Right atrium auricular region (tissue), 2 donors: ENCODE measurements around the gene PIGT. TPM values are rescaled to one million over a fixed set of nuclear protein-coding genes. Genes with fewer than 3 reads are reported as not detected.

Experiments
- DNase-seq: peaks from one replicate; pipeline ENCODE4 v3.0.0-alpha.2; 2019; ENCODE audit warnings: low spot score
- H3K27ac ChIP-seq, 2 donors: fragments of 200-600 bp; sonication (generic); 1 replicate in 1 of 2; 2 replicates in 1 of 2; pipeline ENCODE4 v1.5.1; 2016 to 2019
- H3K27me3 ChIP-seq, 2 donors: fragments of 200-600 bp; sonication (generic); one replicate each; pipeline versions ENCODE4 v1.5.1 to v1.6.0; 2017 to 2019
- H3K36me3 ChIP-seq: fragments of 200-600 bp; sonication (generic); one replicate; pipeline ENCODE4 v1.5.1; 2016
- H3K4me1 ChIP-seq, 2 donors: fragments of 200-600 bp; sonication (generic); one replicate each; pipeline versions ENCODE4 v1.5.1 to v1.6.0; 2017 to 2019
- H3K4me3 ChIP-seq, 2 donors: fragments of 200-600 bp; sonication (generic); 1 replicate in 1 of 2; 2 replicates in 1 of 2; pipeline ENCODE4 v1.5.1; 2017 to 2019; ENCODE audit warnings: mild to moderate bottlenecking in 1 of 2, moderate library complexity in 1 of 2
- H3K9me3 ChIP-seq, 2 donors: fragments of 200-600 bp; sonication (generic); one replicate each; pipeline ENCODE4 v1.5.1; 2019
- total RNA-seq, 2 donors: library from RNA; depleted of rRNA; stranded (reverse); fragments of >200 nt; gene quantifications; one replicate each; pipeline ENCODE4 v1.1.0, GENCODE V29; 2016
- TF ChIP-seq, protein P1 (sequence below), 2 donors: fragments of 200-600 bp; sonication (generic); IDR thresholded peaks; one replicate each; pipeline ENCODE4 v1.5.1; 2019; ENCODE audit warnings: antibody characterized with exemption in 2 of 2

Gene PIGT
- total RNA-seq, 2 donors from 2014 or later, result 140 to 168 TPM

DNA sequence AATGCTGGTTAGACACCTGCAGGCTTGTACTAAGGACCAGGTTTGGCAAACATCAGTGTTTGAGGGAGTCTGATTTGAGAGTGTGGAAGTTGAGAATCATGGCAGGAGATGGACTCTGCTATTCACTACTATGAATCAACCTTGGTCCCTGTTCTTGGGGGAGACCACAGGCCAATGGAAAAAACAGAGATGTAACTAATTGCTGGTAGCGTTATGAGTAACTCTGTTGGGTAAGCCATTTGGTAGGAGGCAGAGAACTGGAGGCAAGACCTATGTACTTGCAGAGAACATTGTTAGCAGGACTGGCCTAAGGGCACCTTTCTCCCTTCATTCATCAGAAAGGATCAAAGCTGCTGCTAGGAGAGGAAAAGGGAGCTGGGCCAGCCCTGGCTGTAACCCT lies 45.3 kb downstream of the PIGT start:
- TF ChIP-seq, protein P1, sequence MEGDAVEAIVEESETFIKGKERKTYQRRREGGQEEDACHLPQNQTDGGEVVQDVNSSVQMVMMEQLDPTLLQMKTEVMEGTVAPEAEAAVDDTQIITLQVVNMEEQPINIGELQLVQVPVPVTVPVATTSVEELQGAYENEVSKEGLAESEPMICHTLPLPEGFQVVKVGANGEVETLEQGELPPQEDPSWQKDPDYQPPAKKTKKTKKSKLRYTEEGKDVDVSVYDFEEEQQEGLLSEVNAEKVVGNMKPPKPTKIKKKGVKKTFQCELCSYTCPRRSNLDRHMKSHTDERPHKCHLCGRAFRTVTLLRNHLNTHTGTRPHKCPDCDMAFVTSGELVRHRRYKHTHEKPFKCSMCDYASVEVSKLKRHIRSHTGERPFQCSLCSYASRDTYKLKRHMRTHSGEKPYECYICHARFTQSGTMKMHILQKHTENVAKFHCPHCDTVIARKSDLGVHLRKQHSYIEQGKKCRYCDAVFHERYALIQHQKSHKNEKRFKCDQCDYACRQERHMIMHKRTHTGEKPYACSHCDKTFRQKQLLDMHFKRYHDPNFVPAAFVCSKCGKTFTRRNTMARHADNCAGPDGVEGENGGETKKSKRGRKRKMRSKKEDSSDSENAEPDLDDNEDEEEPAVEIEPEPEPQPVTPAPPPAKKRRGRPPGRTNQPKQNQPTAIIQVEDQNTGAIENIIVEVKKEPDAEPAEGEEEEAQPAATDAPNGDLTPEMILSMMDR (IDR thresholded peaks at IDR 0.05), result no peak
- Histone ChIP-seq H3K27me3 (no peaks in the 10 kb centered on the region), H3K4me3 (no peak overlapping the region), H3K4me1 (no peaks in the 10 kb centered on the region), H3K9me3 (no peaks in the 10 kb centered on the region), H3K36me3 (no peaks in the 10 kb centered on the region), H3K27ac (no peak overlapping the region)
- no peak for DNase-seq

DNA sequence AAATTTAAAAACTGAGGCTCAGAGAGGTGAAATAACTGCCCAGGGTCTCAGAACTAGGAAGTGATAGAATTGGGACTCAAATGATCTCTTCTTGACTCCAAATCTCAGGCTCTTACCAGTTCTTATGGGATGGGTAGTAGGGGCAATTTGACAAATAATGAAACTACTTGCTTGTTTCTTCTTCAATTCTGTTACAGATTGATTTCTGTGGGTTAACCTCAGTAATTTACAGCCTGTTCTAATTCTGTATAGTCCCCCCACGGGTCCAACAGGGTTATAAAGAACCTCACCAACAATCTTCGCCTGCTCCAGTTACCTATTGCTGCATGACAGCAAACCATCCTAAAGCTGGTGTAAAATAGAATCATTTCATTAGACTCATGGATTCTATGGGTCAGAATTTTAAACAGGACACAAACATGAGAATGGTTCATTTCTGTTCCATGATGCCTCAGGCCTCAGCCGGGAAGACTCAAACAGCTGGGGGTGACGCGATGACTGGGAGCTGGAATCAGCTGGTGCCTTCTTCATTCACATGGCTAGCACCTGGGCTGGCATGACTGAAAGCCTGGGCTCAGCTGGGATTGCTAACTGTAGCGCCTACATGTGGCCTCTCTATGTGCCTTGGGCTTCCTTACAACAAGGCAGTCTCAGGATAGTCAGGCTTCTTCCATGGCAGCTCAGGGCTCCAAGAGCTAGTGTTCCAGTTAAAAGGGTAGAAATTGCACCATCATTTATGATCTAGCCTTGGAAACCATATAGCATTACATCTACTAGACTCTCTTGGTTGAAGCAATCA lies 47.0 kb downstream of the PIGT start:
- no peaks in the 10 kb centered on the region for H3K4me1 ChIP-seq
- H3K9me3 ChIP-seq, result no peaks in the 10 kb centered on the region
- H3K27ac ChIP-seq, result no peak overlapping the region
- H3K27me3 ChIP-seq, result no peaks in the 10 kb centered on the region
- H3K36me3 ChIP-seq, result no peaks in the 10 kb centered on the region
- DNase-seq, result no peak
- no peak overlapping the region for H3K4me3 ChIP-seq
- TF ChIP-seq, protein P1 (IDR thresholded peaks at IDR 0.05), result no peak

DNA sequence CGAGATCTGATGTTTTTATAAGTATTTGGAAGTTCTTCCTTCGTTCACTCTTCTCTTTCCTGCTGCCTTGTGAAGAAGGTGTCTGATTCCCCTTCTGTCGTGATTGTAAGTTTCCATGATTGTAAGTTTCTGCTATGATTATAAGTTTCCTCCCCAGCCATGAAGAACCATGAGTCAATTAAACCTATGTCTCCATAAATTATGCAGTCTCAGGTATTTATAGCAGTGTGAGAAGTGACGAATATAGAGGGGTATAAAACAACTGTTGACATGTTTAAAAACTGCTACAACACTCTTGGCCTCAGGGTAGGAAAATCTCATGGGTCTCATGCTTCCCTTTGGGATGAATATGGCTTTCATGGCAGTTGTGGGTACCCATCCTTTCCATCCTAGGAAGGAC lies 47.8 kb downstream of the PIGT start:
- Histone ChIP-seq H3K9me3 (no peaks in the 10 kb centered on the region), H3K36me3 (no peaks in the 10 kb centered on the region), H3K4me1 (no peaks in the 10 kb centered on the region), H3K27ac (no peak overlapping the region), H3K27me3 (no peaks in the 10 kb centered on the region), H3K4me3 (no peak overlapping the region)
- TF ChIP-seq, protein P1 (IDR thresholded peaks at IDR 0.05), result no peak
- DNase-seq, result no peak

DNA sequence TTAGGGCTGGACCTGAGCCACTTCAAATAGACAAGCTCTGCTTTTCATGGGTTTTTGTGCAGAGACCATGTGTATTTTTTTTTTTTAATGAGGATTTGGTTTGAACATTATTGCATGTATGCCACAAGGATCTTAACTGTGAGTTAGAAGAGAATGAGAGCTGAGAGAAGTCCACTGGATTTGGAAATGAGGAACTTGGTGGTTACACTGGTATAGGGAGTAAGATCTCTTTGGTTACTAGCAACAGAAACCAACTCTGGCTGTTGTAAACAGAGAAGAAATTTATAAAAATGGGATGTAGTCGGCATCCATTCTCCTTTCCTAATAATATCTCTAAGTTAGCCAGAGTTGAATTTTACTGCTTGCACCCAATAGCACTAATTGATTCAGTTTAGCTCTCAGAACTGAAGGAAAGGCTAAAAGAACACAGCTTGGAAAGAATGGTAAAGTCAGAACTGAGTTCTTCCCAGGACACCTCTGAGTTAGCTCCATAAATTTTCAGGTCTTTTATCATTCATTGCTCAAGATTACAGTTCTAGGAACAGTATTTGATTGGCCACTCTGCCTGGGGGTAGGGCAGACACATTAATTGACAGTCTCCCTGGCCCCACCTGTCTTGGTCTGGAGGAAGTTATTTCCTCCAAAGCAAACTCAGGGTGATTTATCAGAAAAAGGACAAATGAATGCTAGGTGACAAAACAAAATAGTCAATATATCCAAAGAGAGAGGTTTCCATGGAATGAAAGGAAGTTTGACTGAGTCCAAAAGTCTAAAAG lies 49.7 kb downstream of the PIGT start:
- DNase-seq, result no peak
- no peaks in the 10 kb centered on the region for H3K36me3 ChIP-seq
- no peaks in the 10 kb centered on the region for H3K9me3 ChIP-seq
- no peaks in the 10 kb centered on the region for H3K27me3 ChIP-seq
- TF ChIP-seq, protein P1 (IDR thresholded peaks at IDR 0.05), result no peak
- H3K4me1 ChIP-seq, result peaks cover 0 to 16% of the 10 kb centered on the region in 2 donors
- no peak overlapping the region for H3K4me3 ChIP-seq
- no peak overlapping the region for H3K27ac ChIP-seq

DNA sequence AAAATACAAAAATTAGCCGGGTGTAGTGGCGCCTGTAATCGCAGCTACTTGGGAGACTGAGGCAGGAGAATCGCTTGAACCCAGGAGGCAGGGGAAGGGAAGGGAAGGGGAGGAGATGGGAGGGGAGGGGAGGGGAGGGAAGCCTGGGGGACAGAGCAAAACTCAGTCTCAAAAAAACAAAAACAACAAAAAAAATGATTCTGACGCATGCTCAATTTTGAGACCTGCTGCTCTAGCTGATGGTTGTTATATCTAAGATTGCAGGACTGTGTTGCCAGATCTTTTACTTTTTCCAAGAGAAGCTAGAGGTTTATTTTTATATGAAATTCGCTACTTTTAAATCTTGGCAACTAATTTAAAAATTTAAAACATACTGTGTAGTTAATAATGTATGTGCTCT lies 51.2 kb downstream of the PIGT start:
- no peak for DNase-seq
- H3K4me1 ChIP-seq, result peaks cover 0 to 20% of the 10 kb centered on the region in 2 donors
- no peak overlapping the region for H3K4me3 ChIP-seq
- H3K9me3 ChIP-seq, result no peaks in the 10 kb centered on the region
- TF ChIP-seq, protein P1 (IDR thresholded peaks at IDR 0.05), result no peak
- no peaks in the 10 kb centered on the region for H3K36me3 ChIP-seq
- H3K27me3 ChIP-seq, result no peaks in the 10 kb centered on the region
- no peak overlapping the region for H3K27ac ChIP-seq
